ENCODE measurements around the gene CTNNA3. TPM values are rescaled to one million over a fixed set of nuclear protein-coding genes. Genes with fewer than 3 reads are reported as not detected.
"Not testable (repeated sequence)": the region's sequence is repeated elsewhere in the genome, so short reads cannot be mapped to it uniquely, and the experiment has no call there.

CTNNA3 gene
- total RNA-seq (1 to 10 TPM; 8.8 to 8.9 TPM), polyA plus RNA-seq (1 to 10 TPM in 1 of 2 donors, under 1 TPM in 1; 0.38 to 1.5 TPM)
- long read RNA-seq, donor 1, partial matches to known transcripts: 0 of 10 reads
- long read RNA-seq, donor 1, other reads (novel, unspliced or antisense): 10 of 10 reads
- long read RNA-seq, donor 2, partial matches to known transcripts: 0 of 9 reads
- long read RNA-seq, donor 2, other reads (novel, unspliced or antisense): 9 of 9 reads

GRCh38 chr10:67696029-67696428 is at the start of gene CTNNA3:
TSS of gene CTNNA3 (minus strand) at chr10:67696195.
- Histone ChIP-seq H3K9me3 (ENCODE audit: control insufficient read depth, low read length) (no peaks in the 10 kb centered on the region), H3K36me3 (ENCODE audit: control insufficient read depth in 1 of 2, insufficient read depth in 2 of 2, low read length in 1 of 2) (no peaks in the 10 kb centered on the region), H3K27ac (ENCODE audit: low read depth in 1 of 2, low read length in 2 of 2) (peak within 1 kb of the TSS; percentile 26 to 61), H3K27me3 (ENCODE audit: control insufficient read depth in 1 of 2, insufficient read depth in 2 of 2, low read length in 1 of 2) (no peaks in the 10 kb centered on the region), H3K4me3 (ENCODE audit: low read length in 2 of 2) (peak within 1 kb of the TSS; percentile 49 to 95), H3K4me1 (ENCODE audit: control insufficient read depth in 1 of 2, insufficient read depth in 2 of 2, low read length in 2 of 2) (peaks cover 0 to 2% of the 10 kb centered on the region in 2 donors)
- intact Hi-C loops (cut with DNase I): loop anchor here (5.0 kb wide), 3 partner anchors 66 to 86 kb away; no protein-coding TSS in a partner anchor
- DNase-seq (no peak), ATAC-seq (ENCODE audit: low FRiP score) (no peak)
- WGBS, 2 donors: 2 to 4% methylated on average over 6 of the region's 6 CpGs

GRCh38 chr10:67735430-67735829 is 39.4 kb upstream of the CTNNA3 start:
- no peak for DNase-seq
- intact Hi-C loops (cut with DNase I): loop anchor here in 1 of 2 donors (10.0 kb wide), 1 partner anchor 971 kb away; no protein-coding TSS in a partner anchor
- 89 to 94% methylated on average over 4 of the region's 4 CpGs for WGBS, 2 donors

GRCh38 chr10:67733511-67733910 is 37.5 kb upstream of the CTNNA3 start:
- Histone ChIP-seq H3K27ac (ENCODE audit: low read depth in 1 of 2, low read length in 2 of 2) (no peak overlapping the region), H3K4me1 (ENCODE audit: control insufficient read depth in 1 of 2, insufficient read depth in 2 of 2, low read length in 2 of 2) (no peaks in the 10 kb centered on the region), H3K27me3 (ENCODE audit: control insufficient read depth in 1 of 2, insufficient read depth in 2 of 2, low read length in 1 of 2) (no peaks in the 10 kb centered on the region), H3K4me3 (ENCODE audit: low read length in 2 of 2) (no peak overlapping the region), H3K36me3 (ENCODE audit: control insufficient read depth in 1 of 2, insufficient read depth in 2 of 2, low read length in 1 of 2) (no peaks in the 10 kb centered on the region), H3K9me3 (ENCODE audit: control insufficient read depth, low read length) (no peaks in the 10 kb centered on the region)
- ATAC-seq (ENCODE audit: low FRiP score) (no peak), DNase-seq (no peak)
- intact Hi-C loops (cut with DNase I): loop anchor here in 1 of 2 donors (10.0 kb wide), 1 partner anchor 969 kb away; no protein-coding TSS in a partner anchor
- 94 to 96% methylated on average over 1 of the region's 1 CpG for WGBS, 2 donors

More at GRCh38 chr10:67735430-67735829, 39.4 kb upstream of the CTNNA3 start:
- H3K9me3 ChIP-seq (ENCODE audit: control insufficient read depth, low read length): no peaks in the 10 kb centered on the region
- no peak for ATAC-seq (ENCODE audit: low FRiP score)
- no peak overlapping the region for H3K27ac ChIP-seq (ENCODE audit: low read depth in 1 of 2, low read length in 2 of 2)
- H3K36me3 ChIP-seq (ENCODE audit: control insufficient read depth in 1 of 2, insufficient read depth in 2 of 2, low read length in 1 of 2): no peaks in the 10 kb centered on the region
- H3K4me3 ChIP-seq (ENCODE audit: low read length in 2 of 2): no peak overlapping the region
- H3K4me1 ChIP-seq (ENCODE audit: control insufficient read depth in 1 of 2, insufficient read depth in 2 of 2, low read length in 2 of 2): no peaks in the 10 kb centered on the region
- no peaks in the 10 kb centered on the region for H3K27me3 ChIP-seq (ENCODE audit: control insufficient read depth in 1 of 2, insufficient read depth in 2 of 2, low read length in 1 of 2)

GRCh38 chr10:67725567-67725966 is 29.6 kb upstream of the CTNNA3 start:
- peaks cover 2% of the 10 kb centered on the region for H3K9me3 ChIP-seq (ENCODE audit: control insufficient read depth, low read length)
- no peak overlapping the region for H3K27ac ChIP-seq (ENCODE audit: low read depth in 1 of 2, low read length in 2 of 2)
- WGBS, 2 donors: 77 to 96% methylated on average over 2 of the region's 2 CpGs
- no peak overlapping the region for H3K4me3 ChIP-seq (ENCODE audit: low read length in 2 of 2)
- H3K4me1 ChIP-seq (ENCODE audit: control insufficient read depth in 1 of 2, insufficient read depth in 2 of 2, low read length in 2 of 2): no peaks in the 10 kb centered on the region
- intact Hi-C loops (cut with DNase I): no loop called here
- DNase-seq: no peak
- no peaks in the 10 kb centered on the region for H3K27me3 ChIP-seq (ENCODE audit: control insufficient read depth in 1 of 2, insufficient read depth in 2 of 2, low read length in 1 of 2)
- no peaks in the 10 kb centered on the region for H3K36me3 ChIP-seq (ENCODE audit: control insufficient read depth in 1 of 2, insufficient read depth in 2 of 2, low read length in 1 of 2)
- no peak for ATAC-seq (ENCODE audit: low FRiP score)

- WGBS, 2 donors: 88 to 90% methylated on average over 6 of the region's 6 CpGs
- intact Hi-C loops (cut with DNase I): no loop called here
- H3K4me3 ChIP-seq (ENCODE audit: low read length in 2 of 2): no peak overlapping the region
- DNase-seq (no peak), ATAC-seq (ENCODE audit: low FRiP score) (no peak)
- no peaks in the 10 kb centered on the region for H3K36me3 ChIP-seq (ENCODE audit: control insufficient read depth in 1 of 2, insufficient read depth in 2 of 2, low read length in 1 of 2)
- H3K27ac ChIP-seq (ENCODE audit: low read depth in 1 of 2, low read length in 2 of 2): no peak overlapping the region
- H3K4me1 ChIP-seq (ENCODE audit: control insufficient read depth in 1 of 2, insufficient read depth in 2 of 2, low read length in 2 of 2): no peaks in the 10 kb centered on the region
- no peaks in the 10 kb centered on the region for H3K27me3 ChIP-seq (ENCODE audit: control insufficient read depth in 1 of 2, insufficient read depth in 2 of 2, low read length in 1 of 2)
- H3K9me3 ChIP-seq (ENCODE audit: control insufficient read depth, low read length): peaks cover 2% of the 10 kb centered on the region
These were observed 27.6 kb upstream of the CTNNA3 start for GRCh38 chr10:67723601-67724000.

GRCh38 chr10:67722113-67722512 is 26.1 kb upstream of the CTNNA3 start:
- H3K4me1 ChIP-seq (ENCODE audit: control insufficient read depth in 1 of 2, insufficient read depth in 2 of 2, low read length in 2 of 2): no peaks in the 10 kb centered on the region
- no peak for ATAC-seq (ENCODE audit: low FRiP score)
- no peaks in the 10 kb centered on the region for H3K27me3 ChIP-seq (ENCODE audit: control insufficient read depth in 1 of 2, insufficient read depth in 2 of 2, low read length in 1 of 2)
- no peak overlapping the region for H3K4me3 ChIP-seq (ENCODE audit: low read length in 2 of 2)
- H3K9me3 ChIP-seq (ENCODE audit: control insufficient read depth, low read length): peaks cover 2% of the 10 kb centered on the region
- H3K27ac ChIP-seq (ENCODE audit: low read depth in 1 of 2, low read length in 2 of 2): no peak overlapping the region
- H3K36me3 ChIP-seq (ENCODE audit: control insufficient read depth in 1 of 2, insufficient read depth in 2 of 2, low read length in 1 of 2): no peaks in the 10 kb centered on the region
- no peak for DNase-seq
- intact Hi-C loops (cut with DNase I): no loop called here

GRCh38 chr10:67716455-67716854 is 20.5 kb upstream of the CTNNA3 start:
- H3K27me3 ChIP-seq (ENCODE audit: control insufficient read depth in 1 of 2, insufficient read depth in 2 of 2, low read length in 1 of 2); H3K4me1 ChIP-seq (ENCODE audit: control insufficient read depth in 1 of 2, insufficient read depth in 2 of 2, low read length in 2 of 2); H3K36me3 ChIP-seq (ENCODE audit: control insufficient read depth in 1 of 2, insufficient read depth in 2 of 2, low read length in 1 of 2); ATAC-seq (ENCODE audit: low FRiP score); H3K9me3 ChIP-seq (ENCODE audit: control insufficient read depth, low read length); intact Hi-C loops (cut with DNase I); H3K4me3 ChIP-seq (ENCODE audit: low read length in 2 of 2); H3K27ac ChIP-seq (ENCODE audit: low read depth in 1 of 2, low read length in 2 of 2); DNase-seq: not testable (repeated sequence)
- WGBS, 2 donors: 90 to 94% methylated on average over 4 of the region's 4 CpGs

GRCh38 chr10:67705921-67706320 is 9.9 kb upstream of the CTNNA3 start:
- WGBS, 2 donors: 84 to 85% methylated on average over 1 of the region's 1 CpG
- Histone ChIP-seq H3K27ac (ENCODE audit: low read depth in 1 of 2, low read length in 2 of 2) (no peak overlapping the region), H3K4me1 (ENCODE audit: control insufficient read depth in 1 of 2, insufficient read depth in 2 of 2, low read length in 2 of 2) (no peaks in the 10 kb centered on the region), H3K9me3 (ENCODE audit: control insufficient read depth, low read length) (no peaks in the 10 kb centered on the region), H3K36me3 (ENCODE audit: control insufficient read depth in 1 of 2, insufficient read depth in 2 of 2, low read length in 1 of 2) (no peaks in the 10 kb centered on the region), H3K4me3 (ENCODE audit: low read length in 2 of 2) (no peak overlapping the region), H3K27me3 (ENCODE audit: control insufficient read depth in 1 of 2, insufficient read depth in 2 of 2, low read length in 1 of 2) (no peaks in the 10 kb centered on the region)
- no peak for DNase-seq
- ATAC-seq (ENCODE audit: low FRiP score): no peak
- intact Hi-C loops (cut with DNase I): no loop called here

GRCh38 chr10:67699613-67700270 is 3.7 kb upstream of the CTNNA3 start:
- not testable (repeated sequence) for H3K27ac ChIP-seq (ENCODE audit: low read depth in 1 of 2, low read length in 2 of 2); H3K4me1 ChIP-seq (ENCODE audit: control insufficient read depth in 1 of 2, insufficient read depth in 2 of 2, low read length in 2 of 2); H3K9me3 ChIP-seq (ENCODE audit: control insufficient read depth, low read length); DNase-seq; ATAC-seq (ENCODE audit: low FRiP score); H3K36me3 ChIP-seq (ENCODE audit: control insufficient read depth in 1 of 2, insufficient read depth in 2 of 2, low read length in 1 of 2); H3K27me3 ChIP-seq (ENCODE audit: control insufficient read depth in 1 of 2, insufficient read depth in 2 of 2, low read length in 1 of 2); H3K4me3 ChIP-seq (ENCODE audit: low read length in 2 of 2)
- intact Hi-C loops (cut with DNase I): loop anchor here (5.0 kb wide), 3 partner anchors 63 to 83 kb away; no protein-coding TSS in a partner anchor
- 94 to 98% methylated on average over 20 to 23 of the region's 23 CpGs for WGBS, 2 donors
